ENCODE data around the gene TIGD3. TPM values are rescaled to one million over a fixed set of nuclear protein-coding genes. Genes with fewer than 3 reads are reported as not detected.

Gene TIGD3
- total and polyA plus RNA-seq, 11 donors = 0.19 to 0.91 (median 0.42) TPM; not detected in 2

DNA sequence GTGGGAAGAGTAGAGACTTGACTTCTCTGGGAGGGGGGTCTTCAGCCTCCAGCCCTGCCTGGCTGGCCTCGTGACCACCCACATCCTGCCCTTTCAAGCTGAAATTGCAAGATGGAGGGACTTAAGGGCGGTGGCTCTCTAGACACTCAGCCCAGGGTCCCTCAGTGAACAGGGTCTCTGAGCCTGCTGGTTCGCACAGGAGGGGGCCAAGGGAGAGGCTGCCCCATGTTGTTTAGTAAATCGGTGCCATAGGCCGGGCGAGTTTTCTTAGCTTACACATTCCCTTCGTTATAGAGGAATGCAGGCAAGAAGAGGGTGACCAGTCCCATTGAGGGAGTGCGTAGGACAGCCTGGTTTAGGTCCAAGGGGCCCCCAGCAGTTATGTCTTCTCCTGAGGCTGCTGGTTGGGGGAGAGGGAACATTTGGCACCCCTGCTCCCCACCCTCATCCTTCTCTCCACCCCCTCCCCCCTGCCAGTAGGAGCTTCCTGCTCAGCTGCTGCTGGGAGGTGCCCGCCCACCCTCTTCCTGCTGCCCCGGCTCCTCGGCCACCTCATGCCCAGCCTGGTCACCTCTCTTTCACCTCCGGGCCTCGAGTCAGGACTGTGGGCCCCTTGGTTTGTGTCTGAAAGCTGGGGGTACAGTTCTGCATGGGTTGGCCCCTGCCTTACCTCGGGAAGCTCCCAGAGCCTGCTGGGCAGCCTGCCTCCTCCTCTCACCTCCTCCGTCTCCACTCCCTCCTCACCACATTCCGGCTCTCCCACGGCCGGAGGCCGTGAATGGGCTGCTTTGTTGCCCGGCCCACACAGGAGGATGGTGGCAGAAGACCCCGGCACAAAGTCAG lies 35.8 kb downstream of the TIGD3 start:
- peak overlapping the region in 9 of 12 donors; percentile 11 to 48 (median 25) for H3K4me3 ChIP-seq
- peaks cover 0 to 45% (median 22%) of the 10 kb centered on the region in 9 donors for H3K36me3 ChIP-seq
- no peaks in the 10 kb centered on the region for H3K27me3 ChIP-seq
- no peak for DNase-seq
- intact Hi-C loops (cut with DNase I) = loop anchor here in 2 of 10 donors (2.0 kb wide), 2 partner anchors 14 to 20 kb away; no protein-coding TSS in a partner anchor
- H3K27ac ChIP-seq = peak overlapping the region; percentile 72 to 92 (median 86)
- TF ChIP-seq, protein P1, sequence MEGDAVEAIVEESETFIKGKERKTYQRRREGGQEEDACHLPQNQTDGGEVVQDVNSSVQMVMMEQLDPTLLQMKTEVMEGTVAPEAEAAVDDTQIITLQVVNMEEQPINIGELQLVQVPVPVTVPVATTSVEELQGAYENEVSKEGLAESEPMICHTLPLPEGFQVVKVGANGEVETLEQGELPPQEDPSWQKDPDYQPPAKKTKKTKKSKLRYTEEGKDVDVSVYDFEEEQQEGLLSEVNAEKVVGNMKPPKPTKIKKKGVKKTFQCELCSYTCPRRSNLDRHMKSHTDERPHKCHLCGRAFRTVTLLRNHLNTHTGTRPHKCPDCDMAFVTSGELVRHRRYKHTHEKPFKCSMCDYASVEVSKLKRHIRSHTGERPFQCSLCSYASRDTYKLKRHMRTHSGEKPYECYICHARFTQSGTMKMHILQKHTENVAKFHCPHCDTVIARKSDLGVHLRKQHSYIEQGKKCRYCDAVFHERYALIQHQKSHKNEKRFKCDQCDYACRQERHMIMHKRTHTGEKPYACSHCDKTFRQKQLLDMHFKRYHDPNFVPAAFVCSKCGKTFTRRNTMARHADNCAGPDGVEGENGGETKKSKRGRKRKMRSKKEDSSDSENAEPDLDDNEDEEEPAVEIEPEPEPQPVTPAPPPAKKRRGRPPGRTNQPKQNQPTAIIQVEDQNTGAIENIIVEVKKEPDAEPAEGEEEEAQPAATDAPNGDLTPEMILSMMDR (IDR thresholded peaks at IDR 0.05) = no peak
- no peak for TF ChIP-seq POLR2A (IDR thresholded peaks at IDR 0.05)
- peak in 2 of 4 donors; percentile 8 to 33 for ATAC-seq
- WGBS, 4 donors = 40 to 63% (median 50%) methylated on average over 17 to 21 of the region's 21 CpGs
- no peaks in the 10 kb centered on the region for H3K9me3 ChIP-seq
- peaks cover 17 to 72% (median 51%) of the 10 kb centered on the region in 12 donors for H3K4me1 ChIP-seq

DNA sequence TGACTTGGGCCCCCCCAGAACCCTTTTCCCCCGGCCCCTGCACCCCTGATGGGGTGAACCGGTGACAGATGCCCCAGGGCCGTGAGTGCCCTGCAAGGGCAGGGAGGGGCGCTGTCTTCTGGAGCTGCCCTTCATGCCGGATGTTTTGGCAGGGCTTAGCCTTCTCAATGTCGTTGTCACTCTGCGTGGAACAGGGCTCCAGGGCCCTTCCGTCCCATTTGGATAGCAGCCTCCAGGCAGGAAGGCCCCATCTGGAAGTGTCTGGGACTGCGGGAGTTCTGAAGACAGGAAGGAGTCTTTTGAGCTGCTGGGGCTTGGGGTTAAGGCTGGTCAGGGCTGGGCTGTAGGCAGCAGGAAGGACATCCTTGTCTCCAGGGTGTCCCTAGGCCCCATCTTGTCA lies 36.4 kb downstream of the TIGD3 start:
- TF ChIP-seq, protein P1 (IDR thresholded peaks at IDR 0.05) = peak in 3 of 12 donors; percentile 6 to 17 (median 7)
- no peak for TF ChIP-seq POLR2A (IDR thresholded peaks at IDR 0.05)
- H3K27ac ChIP-seq = peak overlapping the region; percentile 72 to 92 (median 86)
- ATAC-seq = peak; percentile 31 to 67 (median 46)
- no peaks in the 10 kb centered on the region for H3K9me3 ChIP-seq
- DNase-seq = peak in 3 of 5 donors; percentile 62 to 67 (median 66)
- H3K4me1 ChIP-seq = peaks cover 17 to 66% (median 49%) of the 10 kb centered on the region in 12 donors
- peaks cover 0 to 52% (median 29%) of the 10 kb centered on the region in 9 donors for H3K36me3 ChIP-seq
- WGBS, 4 donors = 11 to 26% (median 18%) methylated on average over 4 to 9 of the region's 9 CpGs
- H3K4me3 ChIP-seq = peak overlapping the region in 9 of 12 donors; percentile 11 to 48 (median 25)
- H3K27me3 ChIP-seq = no peaks in the 10 kb centered on the region
- intact Hi-C loops (cut with DNase I) = loop anchor here in 2 of 10 donors (2.0 kb wide), 2 partner anchors 14 to 20 kb away; no protein-coding TSS in a partner anchor

DNA sequence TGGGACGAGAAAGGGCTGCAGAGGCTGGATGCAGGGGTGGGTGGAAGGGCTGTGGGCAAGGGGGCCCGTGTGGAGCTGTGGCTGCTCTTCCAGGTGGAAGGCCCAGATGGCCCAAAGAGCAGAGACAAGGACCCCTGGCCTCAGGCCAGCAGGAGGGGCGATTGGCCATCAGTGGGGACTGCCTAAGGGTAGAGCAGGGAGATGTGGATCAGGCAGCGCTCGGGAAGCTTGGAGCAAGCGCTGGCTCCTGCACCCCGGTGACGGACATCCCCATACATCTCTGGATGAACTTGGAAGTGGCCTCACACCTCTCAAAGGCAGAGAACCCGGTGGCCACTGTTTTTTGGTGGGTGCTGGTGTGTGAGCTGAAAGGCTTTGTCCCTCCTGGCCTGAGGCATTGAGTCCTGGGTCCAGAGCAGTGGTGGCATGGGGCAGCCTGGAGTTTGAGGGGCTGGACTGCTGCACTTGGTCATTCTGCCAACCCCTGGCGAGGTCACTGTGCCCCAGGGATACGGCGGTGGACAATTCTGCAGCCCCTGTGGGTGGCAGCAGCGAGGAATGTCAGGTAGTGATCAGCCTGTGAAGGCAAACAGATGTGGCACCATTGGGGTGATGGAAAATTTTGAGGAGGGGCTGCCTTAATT lies 37.8 kb downstream of the TIGD3 start:
- peak overlapping the region in 8 of 12 donors; percentile 73 to 92 (median 89) for H3K27ac ChIP-seq
- H3K9me3 ChIP-seq = no peaks in the 10 kb centered on the region
- no peaks in the 10 kb centered on the region for H3K27me3 ChIP-seq
- intact Hi-C loops (cut with DNase I) = no loop called here
- no peak for TF ChIP-seq POLR2A (IDR thresholded peaks at IDR 0.05)
- TF ChIP-seq, protein P1 (IDR thresholded peaks at IDR 0.05) = no peak
- H3K4me3 ChIP-seq = no peak overlapping the region
- ATAC-seq (no peak), DNase-seq (no peak)
- peaks cover 0 to 65% (median 42%) of the 10 kb centered on the region in 9 donors for H3K36me3 ChIP-seq
- peaks cover 15 to 57% (median 43%) of the 10 kb centered on the region in 12 donors for H3K4me1 ChIP-seq
- WGBS, 4 donors = 86 to 90% (median 87%) methylated on average over 10 to 13 of the region's 13 CpGs

DNA sequence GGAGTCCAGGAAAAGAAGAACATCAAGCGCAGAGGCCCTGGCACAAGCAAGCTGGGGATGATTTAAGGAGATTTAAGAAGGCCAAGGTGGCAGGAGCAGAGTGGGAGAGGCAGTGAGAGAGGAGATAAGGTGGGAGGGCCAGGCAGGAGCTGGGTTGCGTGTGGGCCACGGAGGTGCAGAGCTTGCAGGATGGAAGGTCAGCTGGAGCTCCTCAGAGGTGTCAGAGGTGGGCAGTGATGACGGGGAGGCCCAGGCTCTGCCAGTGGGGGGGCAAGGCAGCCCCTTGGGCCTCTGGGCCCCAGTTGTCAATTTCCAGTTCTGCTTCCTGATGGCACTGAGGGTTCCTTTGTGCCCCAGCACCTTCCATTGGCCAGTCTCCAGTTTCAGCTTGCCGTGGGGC lies 38.3 kb downstream of the TIGD3 start:
- Histone ChIP-seq H3K9me3 (no peaks in the 10 kb centered on the region), H3K27ac (no peak overlapping the region), H3K36me3 (peaks cover 0 to 71% (median 46%) of the 10 kb centered on the region in 9 donors), H3K27me3 (no peaks in the 10 kb centered on the region), H3K4me1 (peaks cover 15 to 51% (median 38%) of the 10 kb centered on the region in 12 donors), H3K4me3 (no peak overlapping the region)
- peak in 1 of 5 donors; percentile 52 for DNase-seq
- 84 to 91% (median 89%) methylated on average over 5 of the region's 5 CpGs for WGBS, 4 donors
- intact Hi-C loops (cut with DNase I) = no loop called here
- TF ChIP-seq POLR2A (IDR thresholded peaks at IDR 0.05) = no peak
- TF ChIP-seq, protein P1 (IDR thresholded peaks at IDR 0.05) = no peak
- ATAC-seq = no peak
